Astrocyte (in vitro differentiated cells and primary cell): ENCODE results near the gene PRKG1. TPM values are rescaled to one million over a fixed set of nuclear protein-coding genes. Genes with fewer than 3 reads are reported as not detected.

Experiments used
- DNase-seq: peaks from one replicate; pipeline ENCODE4 v3.0.0-alpha.2; 2010; ENCODE audit warnings: low read depth
- FAIRE-seq: peaks from 2 replicates; lab custom pipeline; 2011; peaks lifted over from hg19 to GRCh38; lab: Jason Lieb, UNC
- H2AFZ ChIP-seq: 2 replicates; pipeline ENCODE4 v1.6.0; 2012; ENCODE audit warnings: low read depth, low read length, inconsistent platforms
- H3K27ac ChIP-seq: 2 replicates; pipeline ENCODE4 v1.5.1; 2011; ENCODE audit warnings: low read depth, low read length, inconsistent platforms
- H3K27me3 ChIP-seq: 2 replicates; pipeline ENCODE4 v1.6.0; 2011; ENCODE audit warnings: low read length, inconsistent platforms; ENCODE audit not compliant: insufficient read depth
- H3K36me3 ChIP-seq: 2 replicates; pipeline ENCODE4 v1.5.1; 2011; ENCODE audit warnings: low read length, inconsistent platforms; ENCODE audit not compliant: insufficient read depth
- H3K4me1 ChIP-seq: 2 replicates; pipeline ENCODE4 v1.5.1; 2011; ENCODE audit warnings: low read length, inconsistent platforms; ENCODE audit not compliant: insufficient read depth
- H3K4me2 ChIP-seq: 2 replicates; pipeline ENCODE4 v1.6.0; 2012; ENCODE audit warnings: low read length, inconsistent platforms
- H3K4me3 ChIP-seq: 2 replicates; pipeline ENCODE4 v1.5.1; 2011; ENCODE audit warnings: low read depth, mild to moderate bottlenecking, low read length, inconsistent platforms; ENCODE audit not compliant: insufficient read depth
- H3K79me2 ChIP-seq: 2 replicates; pipeline ENCODE4 v1.6.0; 2012; ENCODE audit warnings: mild to moderate bottlenecking, low read length, inconsistent platforms; ENCODE audit not compliant: insufficient read depth
- H3K9ac ChIP-seq: 2 replicates; pipeline ENCODE4 v1.6.0; 2012; ENCODE audit warnings: mild to moderate bottlenecking, low read length, inconsistent platforms
- H3K9me3 ChIP-seq: 2 replicates; pipeline ENCODE4 v1.5.1; 2012; ENCODE audit warnings: low read depth, mild to moderate bottlenecking, low read length, inconsistent platforms; ENCODE audit not compliant: insufficient read depth
- H4K20me1 ChIP-seq: 2 replicates; pipeline ENCODE4 v1.6.0; 2012; ENCODE audit warnings: low read length, inconsistent platforms; ENCODE audit not compliant: insufficient read depth
- H3K27ac Mint-ChIP-seq: one replicate; pipeline ENCODE4 v1.8.0; 2021; ENCODE audit warnings: mild to moderate bottlenecking, mixed read lengths; ENCODE audit not compliant: unreplicated experiment
- H3K27me3 Mint-ChIP-seq: one replicate; pipeline ENCODE4 v1.8.0; 2021; ENCODE audit warnings: low read depth, mixed read lengths; ENCODE audit not compliant: unreplicated experiment
- H3K36me3 Mint-ChIP-seq: one replicate; pipeline ENCODE4 v1.8.0; 2021; ENCODE audit warnings: low read depth, mixed read lengths; ENCODE audit not compliant: unreplicated experiment
- H3K4me1 Mint-ChIP-seq: one replicate; pipeline ENCODE4 v1.8.0; 2021; ENCODE audit warnings: low read depth, mixed read lengths; ENCODE audit not compliant: unreplicated experiment
- H3K4me3 Mint-ChIP-seq: one replicate; pipeline ENCODE4 v1.8.0; 2021; ENCODE audit warnings: mild to moderate bottlenecking, moderate library complexity, mixed read lengths; ENCODE audit not compliant: unreplicated experiment
- H3K9me3 Mint-ChIP-seq: one replicate; pipeline ENCODE4 v1.8.0; 2021; ENCODE audit warnings: mild to moderate bottlenecking, mixed read lengths; ENCODE audit not compliant: unreplicated experiment
- CTCF ChIP-seq: IDR thresholded peaks from 2 replicates; pipeline ENCODE4 v1.5.1; 2011; ENCODE audit warnings: low read depth, mild to moderate bottlenecking, inconsistent platforms, low read length, moderate library complexity; ENCODE audit not compliant: insufficient read depth
- EZH2 ChIP-seq: IDR thresholded peaks from 2 replicates; pipeline ENCODE4 v1.6.1; 2012; ENCODE audit warnings: mild to moderate bottlenecking, low read length, inconsistent platforms; ENCODE audit not compliant: insufficient read depth
- total RNA-seq: library from RNA; stranded (reverse); gene quantifications from 2 replicates; pipeline ENCODE4 v1.2.1, GENCODE V29; 2021

PRKG1 gene
- total RNA-seq, 1 donor from 2014 or later: 3.1 TPM

DNA sequence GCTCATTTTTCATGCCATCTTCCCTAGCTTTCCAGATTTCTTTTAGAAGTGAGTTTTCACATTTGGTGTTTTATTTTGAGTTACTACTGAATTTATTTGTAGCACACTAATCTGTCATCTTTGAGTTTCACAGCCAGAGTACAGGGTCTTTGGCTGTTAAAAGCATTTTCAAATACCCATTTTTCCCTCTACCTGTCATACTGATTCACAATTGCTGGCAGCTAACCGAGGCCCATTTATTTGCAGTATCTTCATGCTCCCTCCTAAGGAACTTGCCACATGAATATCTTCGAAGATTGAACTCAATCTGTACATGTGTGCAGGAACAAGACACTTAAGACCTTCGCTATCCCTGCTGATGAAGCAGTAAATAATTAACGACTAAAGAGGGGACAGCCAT, 1194.9 kb downstream of the PRKG1 start:
- Mint-ChIP-seq H3K27me3 (no peaks in the 10 kb centered on the region), H3K9me3 (no peaks in the 10 kb centered on the region), H3K27ac (no peak overlapping the region), H3K4me3 (no peak overlapping the region), H3K4me1 (no peaks in the 10 kb centered on the region), H3K36me3 (no peaks in the 10 kb centered on the region)
- no peak overlapping the region for H2AFZ ChIP-seq
- no peak overlapping the region for H3K4me3 ChIP-seq
- no peaks in the 10 kb centered on the region for H3K36me3 ChIP-seq
- H3K9me3 ChIP-seq: no peaks in the 10 kb centered on the region
- no peak overlapping the region for H3K27ac ChIP-seq
- no peaks in the 10 kb centered on the region for H3K4me1 ChIP-seq
- H3K9ac ChIP-seq: no peak overlapping the region
- H4K20me1 ChIP-seq: no peaks in the 10 kb centered on the region
- no peak overlapping the region for H3K4me2 ChIP-seq
- no peak for DNase-seq
- H3K27me3 ChIP-seq: no peaks in the 10 kb centered on the region
- no peak for TF ChIP-seq EZH2
- TF ChIP-seq CTCF: no peak
- H3K79me2 ChIP-seq: no peaks in the 10 kb centered on the region
- FAIRE-seq: no peak

DNA sequence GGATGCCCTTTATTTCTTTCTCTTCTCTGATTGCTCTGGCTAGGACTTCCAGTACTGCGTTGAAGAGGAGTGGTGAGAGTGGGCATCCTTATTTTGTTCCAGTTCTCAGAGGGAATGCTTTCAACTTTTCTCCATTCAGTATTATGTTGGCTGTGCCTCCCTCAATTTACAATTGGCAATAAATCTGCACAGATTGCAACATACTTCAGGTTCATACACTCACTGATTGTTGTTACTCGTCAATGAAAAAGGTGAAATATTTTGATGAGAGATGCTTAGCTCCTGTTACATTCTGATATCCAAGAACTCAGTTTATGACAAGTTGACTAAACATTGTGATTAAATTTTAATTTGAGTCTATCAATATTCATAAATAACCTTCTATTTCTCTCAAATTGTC, 1201.9 kb downstream of the PRKG1 start:
- Mint-ChIP-seq H3K4me1 (peaks cover 3% of the 10 kb centered on the region), H3K36me3 (no peaks in the 10 kb centered on the region), H3K27me3 (no peaks in the 10 kb centered on the region), H3K4me3 (no peak overlapping the region), H3K9me3 (peaks cover 14% of the 10 kb centered on the region), H3K27ac (no peak overlapping the region)
- Histone ChIP-seq H3K9me3 (no peaks in the 10 kb centered on the region), H3K27ac (no peak overlapping the region), H3K4me1 (no peaks in the 10 kb centered on the region), H3K9ac (no peak overlapping the region), H3K4me3 (no peak overlapping the region), H4K20me1 (no peaks in the 10 kb centered on the region), H2AFZ (no peak overlapping the region), H3K79me2 (no peaks in the 10 kb centered on the region), H3K27me3 (no peaks in the 10 kb centered on the region), H3K36me3 (no peaks in the 10 kb centered on the region), H3K4me2 (no peak overlapping the region)
- no peak for TF ChIP-seq EZH2
- TF ChIP-seq CTCF: no peak
- FAIRE-seq (no peak), DNase-seq (no peak)

DNA sequence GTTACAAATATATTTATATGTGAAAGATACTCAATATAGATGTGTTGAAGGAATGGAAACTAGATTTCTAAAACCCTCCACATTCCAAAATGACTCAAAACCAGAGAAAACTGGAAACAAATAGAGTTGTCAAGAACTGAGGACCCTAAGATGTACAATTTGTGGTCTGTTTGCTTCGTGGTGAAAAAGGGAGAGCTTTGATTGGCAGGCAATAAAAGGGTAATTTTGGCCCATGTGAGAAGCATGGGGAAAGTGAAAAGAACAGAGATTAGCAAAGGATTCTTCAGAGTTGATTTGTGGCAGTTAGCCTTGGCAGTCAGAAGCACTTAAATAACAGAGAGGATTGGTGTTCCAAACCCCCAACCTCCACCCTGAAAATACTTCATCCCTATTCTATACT, 1202.7 kb downstream of the PRKG1 start:
- no peak overlapping the region for H3K4me2 ChIP-seq
- H3K9ac ChIP-seq: no peak overlapping the region
- H3K27ac ChIP-seq: no peak overlapping the region
- Mint-ChIP-seq H3K36me3 (no peaks in the 10 kb centered on the region), H3K9me3 (peaks cover 14% of the 10 kb centered on the region), H3K4me3 (no peak overlapping the region), H3K4me1 (peaks cover 3% of the 10 kb centered on the region), H3K27me3 (no peaks in the 10 kb centered on the region), H3K27ac (no peak overlapping the region)
- DNase-seq (peak; percentile 14), FAIRE-seq (no peak)
- H3K9me3 ChIP-seq: no peaks in the 10 kb centered on the region
- no peaks in the 10 kb centered on the region for H3K36me3 ChIP-seq
- no peaks in the 10 kb centered on the region for H3K27me3 ChIP-seq
- no peak for TF ChIP-seq EZH2
- no peak overlapping the region for H2AFZ ChIP-seq
- no peaks in the 10 kb centered on the region for H3K4me1 ChIP-seq
- H3K4me3 ChIP-seq: no peak overlapping the region
- H3K79me2 ChIP-seq: no peaks in the 10 kb centered on the region
- no peaks in the 10 kb centered on the region for H4K20me1 ChIP-seq
